ENCODE measurements around the gene UVRAG.

DNA sequence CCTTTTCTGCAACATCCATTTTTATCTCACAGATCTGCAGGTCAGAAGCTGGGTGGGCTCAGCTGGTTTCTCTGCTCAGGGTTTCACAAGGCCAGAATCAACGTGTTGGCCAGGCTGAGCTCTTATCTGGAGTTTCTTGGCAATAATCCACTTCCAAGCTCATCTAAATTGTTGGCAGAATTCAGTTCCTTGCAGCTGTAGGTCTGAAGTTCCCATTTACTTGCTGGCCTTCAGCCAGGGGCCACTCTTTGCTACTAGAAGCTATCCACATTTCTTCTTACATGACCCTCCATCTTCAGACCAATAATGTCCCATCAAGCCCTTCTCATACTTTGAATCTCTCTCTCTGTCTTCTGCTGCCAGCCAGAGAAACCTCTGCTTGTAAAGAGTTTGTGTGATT lies 287.8 kb downstream of the UVRAG start:
- TF ChIP-seq, protein P1, sequence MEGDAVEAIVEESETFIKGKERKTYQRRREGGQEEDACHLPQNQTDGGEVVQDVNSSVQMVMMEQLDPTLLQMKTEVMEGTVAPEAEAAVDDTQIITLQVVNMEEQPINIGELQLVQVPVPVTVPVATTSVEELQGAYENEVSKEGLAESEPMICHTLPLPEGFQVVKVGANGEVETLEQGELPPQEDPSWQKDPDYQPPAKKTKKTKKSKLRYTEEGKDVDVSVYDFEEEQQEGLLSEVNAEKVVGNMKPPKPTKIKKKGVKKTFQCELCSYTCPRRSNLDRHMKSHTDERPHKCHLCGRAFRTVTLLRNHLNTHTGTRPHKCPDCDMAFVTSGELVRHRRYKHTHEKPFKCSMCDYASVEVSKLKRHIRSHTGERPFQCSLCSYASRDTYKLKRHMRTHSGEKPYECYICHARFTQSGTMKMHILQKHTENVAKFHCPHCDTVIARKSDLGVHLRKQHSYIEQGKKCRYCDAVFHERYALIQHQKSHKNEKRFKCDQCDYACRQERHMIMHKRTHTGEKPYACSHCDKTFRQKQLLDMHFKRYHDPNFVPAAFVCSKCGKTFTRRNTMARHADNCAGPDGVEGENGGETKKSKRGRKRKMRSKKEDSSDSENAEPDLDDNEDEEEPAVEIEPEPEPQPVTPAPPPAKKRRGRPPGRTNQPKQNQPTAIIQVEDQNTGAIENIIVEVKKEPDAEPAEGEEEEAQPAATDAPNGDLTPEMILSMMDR (optimal IDR thresholded peaks at IDR 0.05 in 1 of 3, IDR thresholded peaks at IDR 0.05 in 1 of 3, conservative IDR thresholded peaks at IDR 0.05 in 1 of 3; ENCODE audit: extremely low read depth in 1 of 3, insufficient read depth in 2 of 3, low read length in 3 of 3) = no peak
- no peak for TF ChIP-seq EZH2 (IDR thresholded peaks at IDR 0.05; ENCODE audit: low read length)
